Fibroblast of skin of scalp (primary cell): Measurements from ENCODE around the gene MAML3.

Source experiments
- DNase-seq: peaks from one replicate; pipeline ENCODE4 v3.0.0-alpha.2; 2013

The MAML3 gene

GRCh38 chr4:139745111-139745639 lies 408.8 kb downstream of the MAML3 start:
- DNase-seq = no peak

GRCh38 chr4:139744232-139744631 lies 409.8 kb downstream of the MAML3 start:
- DNase-seq = no peak

- DNase-seq = no peak
These were observed 411.0 kb downstream of the MAML3 start for GRCh38 chr4:139743027-139743426.

- peak; percentile 89 for DNase-seq
These were observed 413.4 kb downstream of the MAML3 start for GRCh38 chr4:139740531-139741041.

- DNase-seq = no peak
These were observed 413.9 kb downstream of the MAML3 start for GRCh38 chr4:139740121-139740520.

- DNase-seq = peak; percentile 12
These were observed 415.0 kb downstream of the MAML3 start for GRCh38 chr4:139738846-139739613.

GRCh38 chr4:139736661-139737060 lies 417.3 kb downstream of the MAML3 start:
- DNase-seq = no peak

- no peak for DNase-seq
These were observed 417.7 kb downstream of the MAML3 start for GRCh38 chr4:139736274-139736660.

- DNase-seq = peak; percentile 6
These were observed 418.4 kb downstream of the MAML3 start for GRCh38 chr4:139735381-139736273.

- DNase-seq = peak; percentile 75
These were observed 419.1 kb downstream of the MAML3 start for GRCh38 chr4:139734875-139735380.

- peak; percentile 12 for DNase-seq
These were observed 419.6 kb downstream of the MAML3 start for GRCh38 chr4:139734201-139734874.

- no peak for DNase-seq
These were observed 420.9 kb downstream of the MAML3 start for GRCh38 chr4:139732991-139733570.

GRCh38 chr4:139728840-139729239 lies 425.1 kb downstream of the MAML3 start:
- no peak for DNase-seq

- no peak for DNase-seq
These were observed 425.8 kb downstream of the MAML3 start for GRCh38 chr4:139728146-139728545.

GRCh38 chr4:139726615-139727014 lies 427.4 kb downstream of the MAML3 start:
- no peak for DNase-seq

GRCh38 chr4:139725236-139725635 lies 428.7 kb downstream of the MAML3 start:
- DNase-seq = no peak

GRCh38 chr4:139721789-139722188 lies 432.2 kb downstream of the MAML3 start:
- DNase-seq = no peak

- DNase-seq = no peak
These were observed 433.2 kb downstream of the MAML3 start for GRCh38 chr4:139720806-139721205.

GRCh38 chr4:139719381-139720101 lies 434.4 kb downstream of the MAML3 start:
- no peak for DNase-seq

- DNase-seq = no peak
These were observed 435.2 kb downstream of the MAML3 start for GRCh38 chr4:139718833-139719232.

- DNase-seq = no peak
These were observed 435.6 kb downstream of the MAML3 start for GRCh38 chr4:139718358-139718757.
